CD4-positive, alpha-beta T cell treated with Interleukin-4 for 4 hours (primary cell): Measurements from ENCODE around the gene TUBB4B.

ENCODE experiments used
- DNase-seq: peaks from one replicate; pipeline ENCODE4 v3.0.0-alpha.2; 2020

Gene TUBB4B

GRCh38 chr9:137213160-137214060 is 27.7 kb upstream of the TUBB4B start:
- DNase-seq, result no peak

DNA sequence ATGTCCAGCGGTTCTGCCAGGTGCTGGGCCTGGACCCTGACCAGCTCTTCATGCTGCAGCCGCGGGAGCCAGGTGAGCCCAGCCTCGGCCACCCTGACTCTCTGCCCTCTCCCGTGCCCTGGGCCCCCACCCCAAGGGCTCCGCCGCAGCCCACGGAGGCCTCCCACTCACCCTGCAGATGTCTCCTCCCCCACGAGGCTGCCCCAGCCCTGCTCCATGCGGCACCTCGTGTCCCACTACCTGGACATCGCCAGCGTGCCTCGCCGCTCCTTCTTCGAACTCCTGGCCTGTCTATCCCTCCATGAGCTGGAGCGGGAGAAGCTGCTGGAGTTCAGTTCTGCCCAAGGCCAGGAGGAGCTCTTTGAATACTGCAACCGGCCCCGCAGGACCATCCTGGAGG is 26.5 kb upstream of the TUBB4B start:
- no peak for DNase-seq

DNA sequence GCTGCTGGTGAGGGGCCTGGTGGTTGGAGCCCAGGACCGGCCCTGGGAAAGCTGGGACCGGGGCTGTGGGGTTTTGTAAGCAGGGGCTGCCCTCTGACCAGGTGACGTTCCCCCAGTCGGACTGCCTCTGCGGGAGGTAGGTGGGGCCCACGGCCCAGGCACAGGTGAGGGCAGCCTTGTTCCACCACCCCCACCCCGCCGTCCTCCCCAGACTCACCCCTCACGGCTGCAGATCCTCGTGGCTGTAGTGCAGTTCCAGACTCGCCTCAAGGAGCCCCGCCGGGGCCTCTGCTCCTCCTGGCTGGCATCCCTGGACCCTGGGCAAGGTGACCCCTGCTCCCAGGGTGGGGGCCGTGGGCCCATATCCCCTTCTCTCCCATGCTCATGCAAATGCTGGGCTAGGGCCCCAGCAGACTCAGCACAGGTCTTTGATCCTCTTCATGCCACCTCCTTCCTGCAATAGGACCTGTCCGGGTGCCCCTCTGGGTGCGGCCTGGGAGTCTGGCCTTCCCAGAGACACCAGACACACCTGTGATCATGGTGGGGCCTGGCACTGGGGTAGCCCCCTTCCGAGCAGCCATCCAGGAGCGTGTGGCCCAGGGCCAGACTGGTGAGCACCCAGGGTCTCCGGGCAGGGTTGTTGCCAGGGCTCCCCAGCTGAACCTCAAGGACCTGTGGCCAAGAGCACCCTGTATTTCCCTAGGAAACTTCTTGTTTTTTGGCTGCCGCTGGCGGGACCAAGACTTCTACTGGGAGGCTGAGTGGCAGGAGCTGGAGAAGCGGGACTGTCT is 25.7 kb upstream of the TUBB4B start:
- no peak for DNase-seq

GRCh38 chr9:137216188-137216965 is 24.7 kb upstream of the TUBB4B start:
- no peak for DNase-seq

- DNase-seq, result no peak
Observed at GRCh38 chr9:137217276-137218211, 23.5 kb upstream of the TUBB4B start.

- DNase-seq, result no peak
Observed at GRCh38 chr9:137218212-137218753, 22.8 kb upstream of the TUBB4B start.

GRCh38 chr9:137218754-137219271 is 22.3 kb upstream of the TUBB4B start:
- no peak for DNase-seq

DNA sequence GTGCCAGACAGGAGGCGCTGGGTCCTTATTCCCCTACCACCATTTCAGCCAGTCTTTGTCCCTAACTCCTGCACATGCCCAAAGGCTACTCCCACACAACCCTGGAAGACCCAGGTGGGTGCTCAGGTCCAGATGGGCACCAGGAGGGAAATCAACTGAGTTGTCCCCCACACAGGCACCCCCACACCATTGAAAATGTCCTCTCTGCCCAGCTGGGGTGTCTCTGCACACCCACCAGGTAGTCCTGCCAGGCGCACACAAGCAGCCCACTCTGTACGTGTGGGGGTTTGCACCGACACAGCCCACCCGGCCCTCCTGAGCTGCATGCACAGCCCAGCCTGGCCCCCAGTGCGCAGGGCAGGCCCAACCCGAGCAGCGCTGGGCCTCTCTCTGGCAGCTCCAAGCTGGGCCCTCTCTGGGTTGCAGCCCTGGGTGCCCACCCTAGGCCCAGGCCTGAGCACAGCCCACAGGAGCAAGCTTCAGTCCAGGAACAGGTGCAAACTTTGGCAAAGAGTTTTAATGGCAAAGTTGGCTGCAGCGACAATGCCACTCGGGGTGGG is 21.2 kb upstream of the TUBB4B start:
- DNase-seq, result no peak

GRCh38 chr9:137220317-137221094 is 20.6 kb upstream of the TUBB4B start:
- DNase-seq, result no peak

DNA sequence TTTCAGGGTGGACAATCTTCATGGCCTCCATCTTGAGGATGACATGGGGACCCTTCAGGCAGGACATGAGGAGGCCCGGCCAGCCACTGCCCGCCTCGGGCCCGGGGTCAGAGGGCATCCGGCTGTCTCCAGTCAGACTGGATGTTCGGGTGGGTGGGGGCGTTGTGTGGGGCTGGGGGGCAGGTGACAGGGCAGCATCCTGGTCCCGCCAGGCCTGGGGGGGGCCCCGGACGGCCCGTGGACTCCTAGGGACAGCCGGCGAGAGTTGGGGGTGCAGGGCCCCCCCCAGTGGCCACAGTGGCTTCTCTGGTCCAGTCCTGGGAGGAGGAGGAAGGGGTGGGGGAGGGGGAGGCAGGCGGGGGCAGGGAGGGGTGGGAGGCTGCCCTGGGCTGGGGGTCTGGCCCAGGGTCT is 20.0 kb upstream of the TUBB4B start:
- no peak for DNase-seq

DNA sequence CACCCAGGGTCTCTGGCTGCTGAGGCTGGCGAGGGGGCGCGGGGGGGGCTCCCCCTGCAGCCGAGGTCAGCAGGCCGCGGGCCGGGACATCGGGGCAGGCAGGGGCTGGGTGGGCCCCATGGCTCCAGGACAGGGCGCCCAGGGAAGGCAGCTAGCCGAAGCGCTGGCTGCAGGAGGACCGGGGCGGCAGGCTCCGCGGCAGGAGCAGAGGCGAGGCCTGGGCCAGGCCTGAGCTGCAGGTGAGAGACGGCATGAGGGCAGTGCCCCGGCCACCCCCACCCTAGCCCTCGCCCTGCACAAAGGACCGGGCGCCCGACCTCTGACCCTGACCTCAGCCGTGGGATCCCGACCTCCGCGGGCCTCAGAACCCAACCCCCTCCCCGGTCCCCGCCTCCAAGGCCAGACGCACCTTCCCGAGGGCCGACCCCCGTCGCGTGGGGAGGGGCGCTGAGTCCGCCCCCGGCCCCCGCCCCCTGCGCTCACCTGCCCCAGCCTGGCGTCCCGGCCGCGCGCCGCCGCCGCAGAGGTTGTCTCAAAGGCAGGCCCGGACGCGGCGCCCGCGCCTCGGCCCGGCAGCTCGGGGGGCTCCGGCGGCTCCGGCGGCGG is 19.5 kb upstream of the TUBB4B start:
- DNase-seq, result no peak

DNA sequence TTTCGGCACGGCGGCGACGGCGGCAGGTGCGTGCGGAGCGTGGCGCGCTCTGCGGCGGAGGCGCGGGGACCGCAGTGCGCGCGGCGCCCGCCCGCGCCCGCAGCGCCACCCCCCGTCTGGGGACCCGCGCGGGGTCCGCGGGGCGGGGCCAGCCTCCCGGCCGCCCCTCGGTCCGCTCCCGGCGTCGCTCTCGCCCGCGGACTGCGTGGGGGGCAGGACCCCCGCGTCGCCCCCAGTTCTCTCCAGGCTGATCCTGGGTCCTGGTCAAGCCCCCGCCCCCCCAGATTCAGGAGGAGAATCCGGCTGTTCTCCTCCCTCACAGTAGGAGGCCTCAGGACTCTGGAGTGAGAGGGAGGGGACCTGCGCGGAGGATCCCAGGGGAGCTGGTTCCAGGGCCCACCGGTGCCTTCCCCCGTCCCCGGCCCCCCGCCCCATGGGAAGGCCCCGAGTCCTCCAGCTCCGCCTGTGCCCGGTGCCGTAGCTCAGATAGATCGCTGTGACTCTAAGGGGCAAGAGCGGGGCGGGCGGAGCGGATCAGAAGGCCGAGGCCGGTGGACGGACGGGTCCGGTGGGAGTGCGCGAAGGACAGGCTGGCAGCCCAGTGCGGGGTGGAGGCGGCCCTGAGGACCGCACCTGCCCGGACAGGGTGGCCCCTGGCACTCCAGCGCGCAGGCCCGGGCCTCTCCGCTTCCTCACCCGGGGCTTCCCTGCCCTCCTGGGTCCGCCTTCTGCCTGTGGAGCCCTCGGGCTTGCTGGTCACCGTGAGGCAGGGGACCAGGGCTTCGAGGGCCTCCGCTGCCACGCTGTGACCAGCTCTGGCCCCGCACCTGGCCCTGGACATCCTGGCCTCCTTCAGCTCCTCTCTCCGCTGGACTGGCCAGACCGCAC is 18.7 kb upstream of the TUBB4B start, which contains the start of gene RNF208:
Gene RNF208 (minus strand): TSS at position 51 of the 888 bp plus-strand sequence. CDS start 1,028 bp downstream, outside the sequence.
- DNase-seq, result no peak

- peak; percentile 99 for DNase-seq
Observed at GRCh38 chr9:137223078-137223970, 17.8 kb upstream of the TUBB4B start.

DNA sequence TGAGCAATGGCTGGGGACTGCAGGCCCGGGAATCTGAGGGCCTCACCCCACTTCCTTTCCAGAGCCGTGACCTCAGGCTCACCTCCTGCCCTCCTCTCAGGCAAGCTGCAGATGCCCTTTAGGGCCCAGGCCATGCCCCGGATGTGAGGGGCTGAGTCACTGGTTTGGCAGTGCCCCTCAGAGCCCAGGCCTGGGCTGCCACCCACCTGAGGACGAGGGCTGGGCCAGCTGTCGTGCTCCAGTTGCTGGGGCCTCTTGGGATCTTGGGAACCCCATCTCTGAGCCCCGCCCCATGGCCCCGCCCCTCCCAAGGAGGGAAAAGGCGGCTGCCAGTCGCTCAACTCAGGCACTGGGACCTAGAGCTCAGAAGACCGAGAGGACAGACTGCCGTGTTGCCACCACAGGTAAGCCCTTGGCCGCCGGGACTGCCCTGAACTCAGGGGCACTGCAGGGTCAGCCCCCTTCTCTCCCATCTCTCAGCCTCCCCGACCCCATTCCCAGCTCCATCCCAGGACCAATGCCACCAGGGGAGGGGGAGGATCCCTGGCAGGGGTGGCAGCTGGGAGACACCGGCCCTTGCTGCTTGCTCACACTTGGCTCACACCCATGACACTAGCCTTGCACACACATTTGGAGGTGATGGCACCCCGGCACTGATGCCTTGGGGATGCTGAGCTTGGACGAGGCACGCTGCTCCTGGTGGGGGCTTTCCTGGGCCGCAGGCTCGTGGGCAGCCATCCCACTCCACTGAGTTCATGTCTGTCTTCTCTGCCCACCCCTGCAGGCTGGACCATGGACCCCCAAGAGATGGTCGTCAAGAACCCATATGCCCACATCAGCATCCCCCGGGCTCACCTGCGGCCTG is 16.0 kb upstream of the TUBB4B start, which contains the start of gene CYSRT1:
Gene CYSRT1 (plus strand): TSS at position 345 of the 865 bp plus-strand sequence. CDS start 448 bp downstream, at position 793.
- no peak for DNase-seq

- DNase-seq, result no peak
Observed at GRCh38 chr9:137225699-137226331, 15.3 kb upstream of the TUBB4B start.
